HUDEP-2 (cell line): ENCODE data around the gene ZFP82.

Experiments used
- DNase-seq, 76 experiments: peaks; one replicate each; lab custom pipeline; 2025; ENCODE audit not compliant: unreplicated experiment in 76 of 76; lab: John Stamatoyannopoulos, UW

ZFP82 gene

DNA sequence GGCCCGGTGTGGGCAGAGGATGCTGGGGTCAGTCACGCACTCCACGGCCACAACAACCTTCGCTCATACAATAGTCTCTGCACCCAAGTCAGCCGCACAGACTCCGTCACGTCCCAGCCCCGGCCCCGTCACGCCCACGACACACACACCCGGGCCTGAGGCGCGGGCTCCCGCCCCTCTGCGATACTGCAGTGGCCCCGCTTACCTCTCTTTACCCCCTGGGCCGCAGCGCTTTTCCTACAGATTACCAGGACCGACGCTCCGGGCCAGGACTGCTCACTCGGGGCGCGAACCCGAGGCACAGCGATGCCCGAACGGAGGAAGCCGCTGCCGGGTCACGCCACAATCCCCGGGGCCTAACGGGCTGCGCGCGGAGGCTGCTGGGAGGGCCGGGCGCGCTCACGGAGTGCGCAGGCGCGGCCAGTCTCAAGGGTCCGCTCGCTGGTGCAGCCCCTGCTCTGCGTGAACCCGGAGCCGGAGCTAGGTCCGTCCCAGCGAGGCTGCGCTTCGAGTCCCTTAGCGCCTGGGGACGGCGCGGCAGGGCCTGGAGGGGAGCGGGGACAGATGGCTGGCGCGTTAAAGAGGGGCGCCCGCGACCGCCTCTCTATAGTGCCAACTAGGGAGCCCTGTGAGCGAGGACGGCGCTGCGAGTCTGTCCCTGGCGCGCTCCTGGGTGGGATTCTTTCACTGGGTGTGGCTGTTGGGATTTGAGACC lies at the start of gene ZFP82:
TSS of gene ZFP82 (minus strand) at position 358 of the 715 bp plus-strand sequence. CDS start 8,855 bp downstream, outside the sequence.
- DNase-seq, result peak in 56 of 76 experiments; percentile 7 to 72 (median 50)

DNA sequence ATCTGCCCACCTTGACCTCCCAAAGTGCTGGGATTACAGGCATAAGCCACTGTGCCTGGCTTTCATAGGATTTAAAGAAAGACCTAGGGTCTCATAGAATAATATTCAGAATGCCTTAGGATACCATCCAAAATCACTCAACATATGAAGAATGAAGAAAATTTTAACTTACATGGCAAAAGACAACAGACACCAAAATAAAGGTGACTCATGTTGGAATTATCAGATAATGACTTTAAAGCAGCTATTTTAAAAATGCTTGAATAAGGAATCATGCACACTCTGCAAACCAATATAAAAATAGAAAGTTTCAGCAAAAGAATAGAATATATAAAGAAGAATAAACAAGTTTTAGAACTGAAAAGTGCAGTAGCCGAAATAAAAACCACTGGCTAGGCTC lies 41.6 kb upstream of the ZFP82 start:
- DNase-seq, result no peak

GRCh38 chr19:36456831-36457230 lies 38.4 kb upstream of the ZFP82 start:
- DNase-seq, result no peak

GRCh38 chr19:36449059-36449670 lies 30.7 kb upstream of the ZFP82 start:
- no peak for DNase-seq

DNA sequence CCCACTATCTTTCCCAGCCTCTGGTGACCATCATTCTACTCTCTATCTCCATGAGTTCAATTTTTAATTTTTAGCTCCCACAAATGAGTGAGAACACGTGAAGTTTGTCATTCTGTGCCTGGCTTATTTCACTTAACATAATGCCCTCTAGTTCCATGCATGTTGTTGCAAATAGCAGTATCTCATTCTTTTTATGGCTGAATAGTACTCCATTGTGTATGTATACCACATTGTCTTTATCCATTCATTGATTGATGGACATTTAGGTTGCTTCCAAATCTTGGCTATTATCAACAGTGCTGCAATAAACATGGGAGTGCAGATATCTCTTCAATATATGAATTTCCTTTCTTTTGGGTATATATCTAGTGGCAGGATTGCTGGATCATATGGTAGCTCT lies 22.9 kb upstream of the ZFP82 start:
- DNase-seq, result no peak

GRCh38 chr19:36436531-36436930 lies 18.1 kb upstream of the ZFP82 start:
- DNase-seq, result no peak

DNA sequence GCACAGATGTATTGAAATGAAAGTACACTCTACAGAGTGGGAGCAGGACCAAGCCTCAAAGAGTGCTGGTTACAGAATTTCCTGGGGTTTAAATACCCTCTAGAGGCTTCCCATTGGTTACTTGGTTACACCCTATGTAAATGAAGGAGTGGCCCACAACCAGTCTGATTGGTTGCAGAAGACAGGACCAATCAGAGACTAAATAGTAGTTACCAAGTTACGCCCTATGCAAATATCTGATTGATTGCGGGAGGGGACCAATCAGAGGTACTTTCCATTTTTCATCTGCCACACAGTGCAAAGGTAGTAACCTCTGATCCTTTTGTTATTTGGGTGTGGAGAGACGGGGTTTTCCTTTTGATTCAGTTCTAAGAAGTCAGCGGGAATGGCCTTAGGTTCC lies 5.5 kb upstream of the ZFP82 start:
- no peak for DNase-seq

DNA sequence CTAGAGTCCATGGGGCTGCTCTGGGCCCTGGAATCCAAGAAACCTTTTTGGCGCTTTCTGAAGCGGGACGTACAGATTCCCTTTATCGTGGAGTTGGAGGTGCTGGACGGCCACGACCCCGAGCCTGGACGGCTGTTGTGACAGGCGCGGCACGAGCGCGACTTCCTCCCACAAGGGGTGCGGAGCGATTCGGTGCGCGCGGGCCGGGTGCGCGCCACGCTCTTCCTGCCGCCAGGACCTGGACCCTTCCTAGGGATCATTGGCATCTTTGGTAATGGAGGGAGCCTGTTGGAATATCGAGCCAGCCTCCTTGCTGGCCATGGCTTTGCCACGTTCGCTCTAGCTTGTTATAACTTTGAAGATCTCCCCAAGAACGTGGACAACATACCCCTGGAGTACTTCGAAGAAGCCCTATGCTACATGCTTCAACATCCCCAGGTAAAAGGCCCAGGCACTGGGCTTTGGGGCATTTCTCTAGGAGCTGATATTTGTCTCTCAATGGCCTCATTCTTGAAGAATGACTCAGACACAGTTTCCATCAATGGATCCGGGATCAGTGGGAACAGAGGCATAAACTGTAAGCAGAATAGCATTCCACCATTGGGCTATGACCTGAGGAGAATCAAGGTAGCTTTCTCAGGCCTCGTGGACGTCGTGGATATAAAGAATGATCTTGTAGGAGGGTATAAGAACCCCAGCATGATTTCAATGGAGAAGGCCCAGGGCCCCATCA lies 3.5 kb upstream of the ZFP82 start:
- no peak for DNase-seq

- DNase-seq, result no peak
Measured at GRCh38 chr19:36420961-36421748, 2.7 kb upstream of the ZFP82 start.

- DNase-seq, result no peak
Measured at GRCh38 chr19:36417752-36418286, 625 bp downstream of the ZFP82 start.

- no peak for DNase-seq
Measured at GRCh38 chr19:36409841-36410240, 8.6 kb downstream of the ZFP82 start.

DNA sequence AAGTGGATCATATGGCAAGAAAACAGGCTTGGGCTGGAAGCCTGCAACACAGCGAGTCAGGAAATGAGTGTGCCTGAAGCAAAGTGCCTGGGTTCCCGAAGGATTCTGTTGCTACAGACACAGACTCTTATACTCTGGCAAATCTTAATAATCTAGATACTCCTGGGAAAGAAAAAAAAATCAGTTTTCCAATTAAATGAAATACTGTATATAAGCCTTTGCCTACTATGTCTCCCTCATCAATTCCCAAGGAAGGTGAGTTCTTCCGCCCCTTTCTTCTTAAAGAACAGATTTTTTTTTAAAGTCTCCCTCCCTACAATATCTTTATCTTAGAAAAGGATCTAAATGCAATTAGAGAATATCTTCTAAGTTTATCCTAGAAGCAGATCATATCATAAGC lies 10.3 kb downstream of the ZFP82 start:
- DNase-seq, result no peak

DNA sequence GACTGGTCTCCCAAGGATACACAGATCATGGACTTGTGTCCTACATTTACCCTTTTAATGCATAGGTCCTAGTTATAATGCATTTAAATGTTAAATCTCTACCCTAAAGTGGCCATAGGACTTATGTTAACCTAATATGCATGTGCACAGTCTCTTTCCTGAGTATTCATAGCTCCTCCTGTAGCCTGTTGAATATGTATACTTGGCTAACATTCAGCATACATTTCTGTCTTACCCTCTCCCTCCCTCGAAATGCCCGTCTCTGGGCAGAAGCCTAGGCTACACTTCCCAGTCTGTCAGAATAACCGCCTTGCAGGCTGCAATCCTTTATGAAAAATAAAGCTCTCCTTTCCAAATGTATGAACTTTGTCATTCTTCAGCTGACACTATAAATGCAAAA lies 13.9 kb downstream of the ZFP82 start:
- DNase-seq, result no peak

GRCh38 chr19:36401475-36401874 lies 17.0 kb downstream of the ZFP82 start:
- DNase-seq, result no peak

DNA sequence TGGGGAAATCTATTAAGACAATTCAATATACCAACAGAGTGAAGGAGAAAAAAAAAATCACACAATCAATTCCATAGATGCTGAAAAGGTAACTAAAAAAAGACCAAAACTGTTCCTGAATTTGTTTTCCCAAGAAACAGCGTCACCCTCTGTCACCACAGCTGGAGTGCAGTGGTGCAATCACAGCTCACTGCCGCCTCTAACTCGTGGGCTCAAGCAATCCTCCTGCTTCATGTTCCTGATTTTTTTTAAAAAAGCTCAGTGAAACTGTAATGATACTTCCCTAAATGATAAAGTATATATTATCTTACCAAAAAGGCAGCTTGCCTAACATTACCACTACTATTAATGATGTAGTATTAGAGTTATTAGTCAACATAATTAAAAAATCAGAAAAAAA lies 19.9 kb downstream of the ZFP82 start:
- no peak for DNase-seq

- DNase-seq, result no peak
Measured at GRCh38 chr19:36392916-36393673, 25.3 kb downstream of the ZFP82 start.

GRCh38 chr19:36379510-36379819 lies 39.0 kb downstream of the ZFP82 start:
- DNase-seq, result no peak

DNA sequence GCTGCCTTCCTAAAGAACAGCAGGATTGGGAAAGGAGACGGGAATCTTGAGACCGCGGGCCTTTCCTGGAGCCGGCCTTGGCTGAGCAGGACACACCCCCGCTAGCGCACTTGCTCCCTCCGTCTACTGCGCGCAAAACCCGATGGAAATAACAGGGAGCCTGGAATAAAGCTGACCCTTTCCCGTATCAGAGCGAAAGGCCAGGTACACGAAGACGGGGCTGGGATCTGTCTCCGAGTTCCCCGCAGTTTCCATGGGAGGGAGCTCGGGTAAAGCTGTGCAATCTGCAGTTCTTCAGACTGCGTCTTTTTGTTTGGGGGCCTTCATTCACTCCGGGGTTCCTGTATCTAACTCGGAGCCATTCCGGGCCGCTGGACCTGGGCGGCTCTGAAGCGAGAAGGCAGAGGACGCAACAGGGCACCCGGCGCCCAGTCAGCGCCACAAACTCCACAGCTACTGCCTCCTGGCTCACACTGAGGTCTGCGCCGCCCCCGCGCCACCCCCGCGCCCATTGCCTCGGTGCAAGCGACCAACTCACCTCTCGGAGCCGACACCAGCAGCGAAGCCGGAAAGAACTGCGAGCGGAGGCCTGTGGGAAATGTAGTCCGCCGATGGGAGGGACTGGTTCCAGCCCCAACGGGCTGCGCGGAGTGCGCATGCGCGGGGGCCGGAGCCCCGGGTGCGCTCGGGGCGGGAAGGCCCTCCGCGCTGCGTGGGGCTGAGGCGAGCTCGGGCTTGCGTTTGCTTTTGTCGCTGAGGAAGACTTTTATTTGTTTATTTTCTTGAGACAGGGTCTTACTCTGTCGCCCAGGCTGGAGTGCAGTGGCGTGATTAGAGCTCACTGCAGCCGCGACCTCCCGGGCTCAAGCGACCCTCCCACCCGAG lies 39.6 kb downstream of the ZFP82 start, which contains the start of gene ZFP14:
TSS of gene ZFP14 (minus strand) at position 577 of the 885 bp plus-strand sequence. CDS start 11,309 bp downstream, outside the sequence.
- DNase-seq, result peak in 75 of 76 experiments; percentile 46 to 96 (median 91)

- DNase-seq, result no peak
Measured at GRCh38 chr19:36377541-36378178, 40.8 kb downstream of the ZFP82 start.
